ENCODE measurements around the gene GPR173.

The GPR173 gene

DNA sequence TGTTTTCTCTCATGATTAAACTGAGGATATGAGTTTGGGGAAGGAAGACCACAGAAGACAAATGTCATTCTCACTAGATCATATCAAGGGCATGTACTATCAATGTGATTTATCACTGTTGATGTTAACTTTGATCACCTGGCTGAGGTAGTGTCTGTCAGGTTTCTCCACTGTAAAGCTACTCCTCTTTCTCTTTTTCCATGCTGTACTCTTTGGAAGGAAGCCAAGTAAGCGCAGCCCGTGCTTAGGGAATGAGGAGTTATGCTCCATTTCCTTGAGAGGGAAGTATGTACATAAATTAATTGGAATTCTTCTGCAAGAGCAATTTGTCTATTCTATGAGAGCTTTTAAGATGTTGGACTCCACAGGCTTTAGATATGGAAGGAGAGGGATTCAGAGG is 41.3 kb downstream of the GPR173 start:
- DNase-seq (ENCODE audit: low spot score) = no peak

DNA sequence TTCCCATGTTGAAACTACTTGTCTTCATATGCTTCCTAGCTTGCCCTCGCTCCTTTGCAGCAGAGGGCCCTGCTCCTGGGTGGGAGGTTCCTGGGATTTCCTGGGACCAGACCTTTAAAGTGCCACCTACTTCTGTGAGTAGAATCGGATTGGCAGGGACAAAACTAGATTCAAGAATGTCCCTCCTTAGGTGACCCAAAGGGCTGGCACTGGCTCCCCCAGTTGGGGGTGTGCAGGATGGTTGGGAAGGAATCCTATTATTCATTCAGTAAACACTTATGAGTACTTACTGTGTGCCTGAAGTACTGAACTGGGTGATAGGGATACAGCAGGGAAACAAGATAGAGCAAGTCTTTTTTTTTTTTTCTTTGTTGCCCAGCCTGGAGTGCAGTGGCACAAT is 42.8 kb downstream of the GPR173 start:
- DNase-seq (ENCODE audit: low spot score) = no peak

DNA sequence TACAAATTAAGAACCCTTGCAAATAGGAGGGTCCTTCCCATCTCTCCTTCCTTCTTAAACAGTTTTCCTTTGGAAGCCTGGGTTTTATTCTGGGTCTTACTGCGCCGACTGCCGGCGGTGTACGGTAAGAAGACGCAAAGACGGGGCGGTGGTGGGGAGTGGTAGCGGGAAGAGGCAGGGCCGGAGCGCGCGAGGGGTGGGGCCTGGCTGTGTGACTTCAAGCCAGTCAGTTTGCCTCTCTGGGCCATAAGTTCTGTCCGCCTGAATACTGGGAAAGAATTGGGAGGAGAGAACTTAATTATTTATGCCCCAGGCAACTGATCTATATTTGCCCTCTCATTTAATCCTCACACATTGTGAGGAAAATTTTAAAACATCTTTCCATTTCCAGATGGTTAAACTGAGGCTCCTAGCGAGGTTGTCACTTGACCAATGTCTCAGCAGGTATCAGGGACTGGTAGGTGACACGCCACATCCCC is 44.6 kb downstream of the GPR173 start:
- DNase-seq (ENCODE audit: low spot score) = peak; percentile 48

DNA sequence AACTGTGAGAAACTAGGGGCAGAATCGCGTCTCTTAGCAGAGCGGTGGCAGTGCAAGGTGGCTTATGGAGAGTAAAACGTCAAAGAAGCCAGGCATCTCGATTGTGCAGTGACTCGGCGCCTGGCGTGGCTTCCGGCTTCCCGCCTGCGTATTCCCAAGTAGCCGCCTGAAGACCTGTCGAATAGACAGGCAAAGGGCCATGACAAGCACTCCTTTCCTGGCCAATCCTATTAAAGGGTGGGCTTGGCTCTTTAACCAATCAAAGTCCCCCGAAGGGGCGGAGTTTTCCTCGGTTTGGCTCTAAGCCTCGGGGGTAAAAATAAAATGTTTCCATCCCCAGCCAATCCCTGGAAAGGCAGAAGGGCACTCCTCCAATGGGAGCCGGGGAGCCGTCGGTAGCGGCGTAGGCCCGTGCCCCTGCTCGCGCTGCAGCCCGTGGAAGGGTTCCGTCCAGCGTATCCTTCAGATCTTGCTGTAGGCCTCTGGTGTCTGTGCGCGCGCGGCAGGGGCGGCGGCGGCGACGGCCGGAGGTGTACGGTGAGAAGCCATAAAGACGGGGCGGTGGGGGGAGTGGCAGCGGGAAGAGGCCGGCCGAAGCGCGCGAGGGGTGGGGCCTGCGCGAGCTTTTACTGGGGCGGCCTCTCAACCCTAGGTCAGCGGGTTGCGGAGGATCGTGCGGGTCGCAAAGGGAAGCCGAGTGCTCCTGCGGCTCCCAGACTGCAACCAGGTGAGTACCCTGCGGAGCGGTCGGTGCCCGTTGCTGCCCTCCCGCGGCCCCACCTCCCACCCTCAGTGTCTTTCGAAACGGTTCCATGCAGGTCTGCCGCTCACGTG is 45.4 kb downstream of the GPR173 start, which contains the start of gene KANTR:
TSS of gene KANTR (plus strand) at position 395 of the 834 bp plus-strand sequence. CDS start 30,131 bp downstream, outside the sequence.
- DNase-seq (ENCODE audit: low spot score) = peak; percentile 86

- no peak for DNase-seq (ENCODE audit: low spot score)
These were observed 46.0 kb downstream of the GPR173 start for GRCh38 chrX:53094582-53094905.

DNA sequence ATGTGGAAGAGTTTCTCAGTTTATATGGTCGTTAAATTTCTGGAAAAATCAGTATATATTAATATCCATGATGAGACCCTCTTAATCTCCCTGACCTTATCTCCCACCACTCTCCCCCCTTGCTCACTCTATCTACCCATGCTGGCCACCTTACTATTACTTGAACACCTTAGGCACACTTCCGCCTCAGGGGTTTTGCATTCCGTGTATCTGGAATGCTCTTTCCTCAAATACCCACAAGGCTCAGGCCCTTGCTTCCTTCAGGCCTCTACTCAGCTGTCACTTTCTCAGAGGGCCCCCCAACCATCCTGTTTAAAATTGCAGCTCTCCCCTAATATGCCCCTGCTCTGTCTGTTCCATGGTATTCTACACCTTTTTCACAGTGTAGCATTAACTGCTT is 47.2 kb downstream of the GPR173 start:
- no peak for DNase-seq (ENCODE audit: low spot score)

GRCh38 chrX:53114864-53115549 is 66.4 kb downstream of the GPR173 start:
- no peak for DNase-seq (ENCODE audit: low spot score)

DNA sequence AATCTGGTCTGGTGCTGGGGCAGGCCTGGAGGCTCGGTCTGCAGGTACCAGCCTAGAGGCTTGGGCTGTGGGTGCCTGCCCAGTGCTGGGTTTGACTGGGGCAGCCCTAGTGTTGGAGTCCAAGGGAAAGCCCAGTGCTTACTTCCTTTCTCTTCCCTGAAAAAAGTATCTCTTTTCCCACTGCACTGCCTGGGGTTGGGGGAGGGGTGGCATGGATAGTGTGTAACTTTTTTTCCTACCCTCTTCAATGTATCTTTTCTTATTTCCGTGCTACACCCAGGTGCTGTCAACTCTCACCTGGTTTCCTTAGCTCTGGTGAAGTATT is 66.9 kb downstream of the GPR173 start:
- no peak for DNase-seq (ENCODE audit: low spot score)

GRCh38 chrX:53116101-53116500 is 67.5 kb downstream of the GPR173 start:
- DNase-seq (ENCODE audit: low spot score) = no peak

- DNase-seq (ENCODE audit: low spot score) = no peak
These were observed 73.4 kb downstream of the GPR173 start for GRCh38 chrX:53122013-53122412.

GRCh38 chrX:53125506-53125905 is 76.9 kb downstream of the GPR173 start:
- DNase-seq (ENCODE audit: low spot score) = no peak

- DNase-seq (ENCODE audit: low spot score) = no peak
These were observed 77.8 kb downstream of the GPR173 start for GRCh38 chrX:53126377-53126776.

DNA sequence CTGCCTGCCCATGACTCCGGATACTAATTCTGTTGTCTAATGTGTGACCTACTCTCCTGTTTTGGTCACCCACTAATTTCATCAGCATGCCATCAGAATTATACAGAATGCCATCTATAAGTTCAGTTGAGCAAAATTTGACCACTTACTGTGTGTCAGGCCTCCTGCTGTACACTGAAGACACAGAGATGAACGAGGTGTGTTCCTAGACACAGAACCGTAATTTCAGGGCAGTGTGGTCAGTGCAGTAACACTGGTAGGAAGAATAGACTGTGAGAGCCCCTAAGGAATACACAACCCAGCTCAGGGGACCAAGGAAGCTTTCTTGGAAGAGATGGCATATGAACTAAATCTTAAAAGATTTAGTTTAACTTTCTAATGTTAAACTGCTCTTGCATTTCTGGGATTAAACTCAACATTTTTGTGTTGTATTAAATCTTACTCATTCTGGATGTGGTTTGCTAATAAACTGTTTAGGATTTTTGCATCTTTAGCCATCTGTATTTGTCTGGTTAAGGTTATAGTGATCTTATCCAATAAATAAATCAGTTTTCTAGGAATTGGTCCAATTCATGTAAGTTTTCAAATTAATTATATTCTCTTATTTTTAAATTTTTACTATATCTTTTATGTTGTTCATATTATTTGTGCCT is 79.6 kb downstream of the GPR173 start:
- DNase-seq (ENCODE audit: low spot score) = no peak

Measured in kidney capillary endothelial cell (primary cell).